ENCODE measurements around the gene WNT16. TPM values are rescaled to one million over a fixed set of nuclear protein-coding genes. Genes with fewer than 3 reads are reported as not detected.
"Not testable (repeated sequence)": the region's sequence is repeated elsewhere in the genome, so short reads cannot be mapped to it uniquely, and the experiment has no call there.

Gene WNT16
- total RNA-seq, 1 donor from 2014 or later, result not detected

- no peaks in the 10 kb centered on the region for H3K4me1 Mint-ChIP-seq (ENCODE audit: unreplicated experiment)
- TF ChIP-seq, protein P1, sequence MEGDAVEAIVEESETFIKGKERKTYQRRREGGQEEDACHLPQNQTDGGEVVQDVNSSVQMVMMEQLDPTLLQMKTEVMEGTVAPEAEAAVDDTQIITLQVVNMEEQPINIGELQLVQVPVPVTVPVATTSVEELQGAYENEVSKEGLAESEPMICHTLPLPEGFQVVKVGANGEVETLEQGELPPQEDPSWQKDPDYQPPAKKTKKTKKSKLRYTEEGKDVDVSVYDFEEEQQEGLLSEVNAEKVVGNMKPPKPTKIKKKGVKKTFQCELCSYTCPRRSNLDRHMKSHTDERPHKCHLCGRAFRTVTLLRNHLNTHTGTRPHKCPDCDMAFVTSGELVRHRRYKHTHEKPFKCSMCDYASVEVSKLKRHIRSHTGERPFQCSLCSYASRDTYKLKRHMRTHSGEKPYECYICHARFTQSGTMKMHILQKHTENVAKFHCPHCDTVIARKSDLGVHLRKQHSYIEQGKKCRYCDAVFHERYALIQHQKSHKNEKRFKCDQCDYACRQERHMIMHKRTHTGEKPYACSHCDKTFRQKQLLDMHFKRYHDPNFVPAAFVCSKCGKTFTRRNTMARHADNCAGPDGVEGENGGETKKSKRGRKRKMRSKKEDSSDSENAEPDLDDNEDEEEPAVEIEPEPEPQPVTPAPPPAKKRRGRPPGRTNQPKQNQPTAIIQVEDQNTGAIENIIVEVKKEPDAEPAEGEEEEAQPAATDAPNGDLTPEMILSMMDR (IDR thresholded peaks at IDR 0.05; ENCODE audit: unreplicated experiment), result no peak
- H3K27ac Mint-ChIP-seq (ENCODE audit: unreplicated experiment), result no peak overlapping the region
- peaks cover 7% of the 10 kb centered on the region for H3K9me3 Mint-ChIP-seq (ENCODE audit: unreplicated experiment)
- peaks cover 11% of the 10 kb centered on the region for H3K36me3 Mint-ChIP-seq (ENCODE audit: low read depth, unreplicated experiment)
- no peak for DNase-seq (ENCODE audit: low spot score)
- no peak overlapping the region for H3K4me3 Mint-ChIP-seq (ENCODE audit: unreplicated experiment)
- no peaks in the 10 kb centered on the region for H3K27me3 Mint-ChIP-seq (ENCODE audit: unreplicated experiment)
Measured at GRCh38 chr7:121282129-121282528, 46.7 kb upstream of the WNT16 start.

GRCh38 chr7:121285066-121285667 is 43.6 kb upstream of the WNT16 start:
- DNase-seq (ENCODE audit: low spot score), result no peak
- Mint-ChIP-seq H3K36me3 (ENCODE audit: low read depth, unreplicated experiment) (peaks cover 11% of the 10 kb centered on the region), H3K27me3 (ENCODE audit: unreplicated experiment) (no peaks in the 10 kb centered on the region), H3K4me3 (ENCODE audit: unreplicated experiment) (no peak overlapping the region), H3K27ac (ENCODE audit: unreplicated experiment) (no peak overlapping the region), H3K9me3 (ENCODE audit: unreplicated experiment) (peaks cover 7% of the 10 kb centered on the region), H3K4me1 (ENCODE audit: unreplicated experiment) (no peaks in the 10 kb centered on the region)
- TF ChIP-seq, protein P1 (IDR thresholded peaks at IDR 0.05; ENCODE audit: unreplicated experiment), result no peak

DNA sequence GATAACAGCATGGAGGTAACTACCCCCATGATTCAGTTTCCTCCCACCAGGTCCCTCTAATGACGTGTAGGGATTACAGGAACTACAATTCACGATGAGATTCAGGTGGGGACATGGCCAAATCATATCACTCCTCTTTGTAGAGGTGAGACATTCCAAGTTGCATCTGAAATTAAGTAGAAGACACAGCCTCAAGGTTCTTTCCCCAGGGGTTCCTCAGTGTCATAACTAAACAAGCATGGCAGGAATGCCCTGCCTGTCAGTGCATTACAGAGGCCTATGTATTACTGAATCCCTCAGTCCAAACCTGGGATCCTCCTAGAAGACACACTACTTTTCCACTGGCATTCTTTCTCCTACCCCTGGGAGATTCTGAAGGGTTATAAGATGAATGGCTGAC is 42.6 kb upstream of the WNT16 start:
- Mint-ChIP-seq H3K4me1 (ENCODE audit: unreplicated experiment) (no peaks in the 10 kb centered on the region), H3K27ac (ENCODE audit: unreplicated experiment) (no peak overlapping the region), H3K27me3 (ENCODE audit: unreplicated experiment) (no peaks in the 10 kb centered on the region), H3K9me3 (ENCODE audit: unreplicated experiment) (peaks cover 7% of the 10 kb centered on the region), H3K4me3 (ENCODE audit: unreplicated experiment) (no peak overlapping the region), H3K36me3 (ENCODE audit: low read depth, unreplicated experiment) (peaks cover 11% of the 10 kb centered on the region)
- TF ChIP-seq, protein P1 (IDR thresholded peaks at IDR 0.05; ENCODE audit: unreplicated experiment), result no peak
- no peak for DNase-seq (ENCODE audit: low spot score)

DNA sequence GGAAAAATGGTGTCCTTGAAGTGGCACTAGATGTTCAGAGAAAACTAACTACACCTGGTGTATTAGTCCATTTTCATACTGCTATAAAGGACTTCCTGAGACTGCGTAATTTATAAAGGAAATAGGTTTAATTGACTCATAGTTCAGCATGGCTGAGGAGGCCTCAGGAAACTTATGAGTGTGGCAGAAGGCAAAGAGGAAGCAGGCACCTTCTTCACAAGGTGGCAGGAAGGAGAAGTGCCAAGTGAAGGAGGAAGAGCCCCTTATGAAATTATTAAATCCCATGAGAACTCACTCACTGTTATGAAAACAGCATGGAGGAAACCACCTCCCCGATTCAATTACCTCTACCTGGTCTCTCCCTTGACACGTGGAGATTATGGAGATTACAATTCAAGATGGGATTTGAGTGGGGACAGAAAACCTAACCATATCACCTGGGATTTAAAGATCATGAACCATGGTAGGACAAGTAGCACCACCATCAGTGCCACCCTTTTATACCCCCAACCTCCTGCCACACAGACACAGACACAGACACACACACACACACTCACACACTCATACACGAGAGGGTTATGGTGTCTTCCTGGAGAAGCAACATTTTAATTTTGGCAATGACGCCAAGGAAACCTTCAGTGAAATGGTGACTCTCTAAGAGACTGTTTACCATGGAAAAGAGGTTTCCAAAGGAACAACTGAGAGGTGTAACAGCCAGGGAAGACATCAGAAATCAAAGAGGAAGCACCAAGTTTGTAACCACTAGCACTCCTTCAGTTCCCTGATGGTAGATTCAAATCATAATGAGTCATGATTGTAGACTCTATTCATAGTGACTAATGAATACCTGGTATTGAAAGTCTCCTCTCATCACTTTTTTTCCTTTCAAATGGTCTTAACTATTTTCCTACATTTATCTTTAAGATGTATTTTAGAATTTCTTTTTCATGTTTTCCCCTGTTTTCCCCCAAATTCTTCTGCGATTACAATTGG is 41.8 kb upstream of the WNT16 start:
- peaks cover 11% of the 10 kb centered on the region for H3K36me3 Mint-ChIP-seq (ENCODE audit: low read depth, unreplicated experiment)
- H3K9me3 Mint-ChIP-seq (ENCODE audit: unreplicated experiment), result peaks cover 7% of the 10 kb centered on the region
- H3K4me1 Mint-ChIP-seq (ENCODE audit: unreplicated experiment), result no peaks in the 10 kb centered on the region
- no peak overlapping the region for H3K27ac Mint-ChIP-seq (ENCODE audit: unreplicated experiment)
- no peak overlapping the region for H3K4me3 Mint-ChIP-seq (ENCODE audit: unreplicated experiment)
- TF ChIP-seq, protein P1 (IDR thresholded peaks at IDR 0.05; ENCODE audit: unreplicated experiment), result no peak
- DNase-seq (ENCODE audit: low spot score), result no peak
- H3K27me3 Mint-ChIP-seq (ENCODE audit: unreplicated experiment), result no peaks in the 10 kb centered on the region

DNA sequence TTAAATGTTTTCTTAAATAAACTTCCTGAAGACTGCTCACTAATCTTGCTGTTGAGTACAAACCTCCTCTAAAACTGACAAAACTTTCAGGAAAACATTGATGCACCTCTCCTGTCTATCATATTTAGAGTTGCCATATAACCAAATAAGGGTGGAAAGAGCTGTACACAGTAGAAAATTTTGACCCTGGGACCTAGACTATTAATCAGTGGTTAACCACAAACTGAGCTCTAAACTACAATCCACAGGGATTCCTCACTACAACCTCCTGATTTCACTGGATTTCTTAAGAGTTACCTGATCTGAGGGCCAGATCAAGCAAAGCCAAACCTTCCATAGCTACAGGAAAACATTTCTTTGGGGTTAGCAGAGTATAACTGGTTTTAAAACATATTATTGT is 39.9 kb upstream of the WNT16 start:
- Mint-ChIP-seq H3K27me3 (ENCODE audit: unreplicated experiment) (no peaks in the 10 kb centered on the region), H3K4me3 (ENCODE audit: unreplicated experiment) (no peak overlapping the region), H3K9me3 (ENCODE audit: unreplicated experiment) (peaks cover 6% of the 10 kb centered on the region), H3K27ac (ENCODE audit: unreplicated experiment) (no peak overlapping the region), H3K36me3 (ENCODE audit: low read depth, unreplicated experiment) (peaks cover 11% of the 10 kb centered on the region), H3K4me1 (ENCODE audit: unreplicated experiment) (no peaks in the 10 kb centered on the region)
- DNase-seq (ENCODE audit: low spot score), result no peak
- TF ChIP-seq, protein P1 (IDR thresholded peaks at IDR 0.05; ENCODE audit: unreplicated experiment), result no peak

DNA sequence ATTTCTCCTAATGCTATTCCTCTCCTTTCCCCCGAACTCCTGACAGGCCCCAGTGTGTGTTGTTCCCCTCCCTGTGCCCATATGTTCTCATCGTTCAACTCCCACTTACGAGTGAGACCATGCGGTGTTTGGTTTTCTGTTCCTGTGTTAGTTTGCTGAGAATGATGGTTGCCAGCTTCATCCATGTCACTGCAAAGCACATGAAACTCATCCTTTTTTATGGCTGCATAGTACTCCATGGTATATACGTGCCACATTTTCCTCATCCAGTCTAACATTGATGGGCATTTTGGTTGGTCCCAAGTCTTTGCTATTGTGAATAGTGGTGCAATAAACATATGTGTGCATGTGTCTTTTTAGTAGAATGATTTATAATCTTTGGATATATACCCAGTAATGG is 38.9 kb upstream of the WNT16 start:
- H3K27me3 Mint-ChIP-seq (ENCODE audit: unreplicated experiment); H3K9me3 Mint-ChIP-seq (ENCODE audit: unreplicated experiment); H3K27ac Mint-ChIP-seq (ENCODE audit: unreplicated experiment); DNase-seq (ENCODE audit: low spot score); H3K4me3 Mint-ChIP-seq (ENCODE audit: unreplicated experiment); H3K4me1 Mint-ChIP-seq (ENCODE audit: unreplicated experiment); H3K36me3 Mint-ChIP-seq (ENCODE audit: low read depth, unreplicated experiment): not testable (repeated sequence)
